A549 (cell line): ENCODE measurements around the gene NFE2. TPM values are rescaled to one million over a fixed set of nuclear protein-coding genes. Genes with fewer than 3 reads are reported as not detected.
A peak's percentile ranks its signal among the peaks of the same experiment; 100 is the strongest.

ENCODE experiments used
- ATAC-seq, 2 experiments: fragments of 200-7000 bp in 1 of 2; fragments of >200 bp in 1 of 2; cut with Nextera tagmentation in 1 of 2; cut with Tn5 transposase in 1 of 2; 3 replicates each; pipeline versions ENCODE4 v1.8.0 to v1.9.1; 2018 to 2020; ENCODE audit warnings: mild to moderate bottlenecking in 1 of 2, moderate library complexity in 1 of 2
- CTCF ChIA-PET: fragments of 300-600 bp; sonication (Branson Sonifier 250); formaldehyde crosslinking; extraction: SDS; loops from one replicate; lab custom pipeline; 2021; ENCODE audit warnings: antibody characterized with exemption, inconsistent platforms; lab: Yijun Ruan, JAX
- POLR2A ChIA-PET: fragments of 350-600 bp; formaldehyde crosslinking; extraction: SDS; loops from one replicate; lab custom pipeline; 2021; ENCODE audit warnings: antibody characterized with exemption, inconsistent platforms; lab: Yijun Ruan, JAX
- DNase-seq, 2 experiments: peaks; one replicate each; pipeline versions ENCODE4 v3.0.0 to v3.0.0-alpha.2; 2011 to 2016; ENCODE audit warnings: low read depth in 1 of 2, low spot score in 1 of 2
- FAIRE-seq: peaks from 2 replicates; lab custom pipeline; 2011; peaks lifted over from hg19 to GRCh38; lab: Jason Lieb, UNC
- H3K27ac ChIP-seq, 2 experiments: fragments of >200 bp; sonication (Bioruptor Twin); formaldehyde crosslinking; 3 replicates each; pipeline ENCODE4 v1.5.1; 2016 to 2017
- H3K4me1 ChIP-seq: fragments of >200 bp; sonication (Bioruptor Twin); formaldehyde crosslinking; 3 replicates; pipeline ENCODE4 v1.6.1; 2016
- H3K4me2 ChIP-seq: fragments of >200 bp; sonication (Bioruptor Twin); formaldehyde crosslinking; 3 replicates; pipeline ENCODE4 v1.6.1; 2016
- H3K4me3 ChIP-seq: fragments of >200 bp; sonication (Bioruptor Twin); formaldehyde crosslinking; 3 replicates; pipeline ENCODE4 v1.5.1; 2016
- H3K9me3 ChIP-seq: fragments of >200 bp; sonication (Bioruptor Twin); formaldehyde crosslinking; 3 replicates; pipeline ENCODE4 v1.6.1; 2016
- ATOH8 ChIP-seq: fragments of 250-450 bp; sonication (Bioruptor Pico); IDR thresholded peaks from 2 replicates; pipeline ENCODE4 v1.5.0; 2020; ENCODE audit warnings: low read depth, mild to moderate bottlenecking, moderate library complexity
- CEBPB ChIP-seq, 2 experiments: fragments of >200 bp in 1 of 2; sonication (Bioruptor Twin) in 1 of 2; formaldehyde crosslinking in 1 of 2; IDR thresholded peaks; 2 replicates each; pipeline ENCODE4 v1.6.1; 2012 to 2016
- CHD4 ChIP-seq: fragments of 200-600 bp; sonication (generic); IDR thresholded peaks from 2 replicates; pipeline ENCODE4 v1.6.1; 2016; ENCODE audit warnings: antibody characterized with exemption, mild to moderate bottlenecking, borderline replicate concordance
- E2F6 ChIP-seq: IDR thresholded peaks from 2 replicates; pipeline ENCODE4 v1.6.1; 2012; ENCODE audit warnings: low read depth, borderline replicate concordance
- EHF ChIP-seq: fragments of 250-450 bp; sonication (Bioruptor Pico); IDR thresholded peaks from 2 replicates; pipeline ENCODE4 v1.5.0; 2020; ENCODE audit warnings: mild to moderate bottlenecking
- ESRRA ChIP-seq: fragments of 150-350 bp; IDR thresholded peaks from 2 replicates; pipeline ENCODE4 v1.6.1; 2014; ENCODE audit warnings: mild to moderate bottlenecking, low read length, borderline replicate concordance
- FOSB ChIP-seq: fragments of 250-450 bp; sonication (Bioruptor Pico); IDR thresholded peaks from 2 replicates; pipeline ENCODE4 v1.5.0; 2020; ENCODE audit warnings: mild to moderate bottlenecking, moderate library complexity
- FOXS1 ChIP-seq: fragments of 250-450 bp; sonication (Bioruptor Pico); IDR thresholded peaks from 2 replicates; pipeline ENCODE4 v1.5.0; 2020; ENCODE audit warnings: mild to moderate bottlenecking, moderate library complexity
- HOXA7 ChIP-seq: fragments of 250-450 bp; sonication (Bioruptor Pico); IDR thresholded peaks from 2 replicates; pipeline ENCODE4 v1.5.0; 2020; ENCODE audit warnings: mild to moderate bottlenecking, moderate library complexity
- HOXB13 ChIP-seq: fragments of 250-450 bp; sonication (Bioruptor Pico); IDR thresholded peaks from 2 replicates; pipeline ENCODE4 v1.5.0; 2020; ENCODE audit warnings: low read depth, mild to moderate bottlenecking, moderate library complexity
- MAFK ChIP-seq: fragments of 450-650 bp; IDR thresholded peaks from 2 replicates; pipeline ENCODE4 v1.6.1; 2014; ENCODE audit not compliant: partially characterized antibody
- MYC ChIP-seq: IDR thresholded peaks from 2 replicates; pipeline ENCODE4 v1.6.1; 2012; ENCODE audit warnings: mild to moderate bottlenecking, inconsistent platforms, low read length, improper control_type of control experiment, borderline replicate concordance
- NFE2L2 ChIP-seq: fragments of 150-350 bp; conservative IDR thresholded peaks from 2 replicates; pipeline ENCODE4 v1.6.1; 2014; ENCODE audit warnings: low read length
- NR3C1 ChIP-seq: fragments of >200 bp; sonication (Bioruptor Twin); formaldehyde crosslinking; IDR thresholded peaks from 3 replicates; pipeline ENCODE4 v1.6.1; 2017
- RCOR1 ChIP-seq: fragments of 150-350 bp; IDR thresholded peaks from 2 replicates; pipeline ENCODE4 v1.6.1; 2014; ENCODE audit warnings: antibody characterized with exemption, low read length, low read depth
- RNF2 ChIP-seq: fragments of 200-600 bp; sonication (generic); IDR thresholded peaks from 2 replicates; pipeline ENCODE4 v1.6.1; 2016; ENCODE audit warnings: low read depth, mild to moderate bottlenecking, antibody characterized with exemption, moderate library complexity, borderline replicate concordance
- TP53 ChIP-seq: fragments of 250-450 bp; sonication (Bioruptor Pico); IDR thresholded peaks from 2 replicates; pipeline ENCODE4 v1.5.0; 2021; ENCODE audit warnings: mild to moderate bottlenecking, moderate library complexity
- ZFP36 ChIP-seq: fragments of 450-650 bp; IDR thresholded peaks from 2 replicates; pipeline ENCODE4 v1.6.1; 2014; ENCODE audit warnings: borderline replicate concordance; ENCODE audit not compliant: partially characterized antibody
- WGBS: methylation state at CpG from one replicate; pipeline ENCODE4 v1.1.6; 2017; ENCODE audit errors: missing lambda C conversion rate; 5-methylcytosine and 5-hydroxymethylcytosine counted together
- polyA plus RNA-seq, 4 experiments: library from polyadenylated mRNA; depleted of rRNA in 3 of 4; stranded (reverse); fragments of >200 nt; fragmentation: RNase III in 1 of 4; extraction: RNeasy Plus Mini Kit Qiagen cat#74134 plus additional on column Dnase treatment in 1 of 4; gene quantifications; 2 replicates in 3 of 4; 3 replicates in 1 of 4; pipeline ENCODE4 v1.2.3, GENCODE V29; 2011 to 2017

Gene NFE2
- polyA plus RNA-seq, 2 of the 4 experiments (the other 2 are of a cell fraction): 0.30 to 0.52 TPM

- Histone ChIP-seq H3K4me1 (peaks cover 51% of the 10 kb centered on the region), H3K9me3 (no peaks in the 10 kb centered on the region), H3K4me2 (peak overlapping the region; percentile 19), H3K4me3 (no peak overlapping the region), H3K27ac (peak overlapping the region in 1 of 2 experiments; percentile 4; a peak in 1 of 6 replicates)
- ChIA-PET POLR2A (interaction anchor here (0.8 kb wide), 1 partner anchor 19 kb away, joined by 6 read pairs; no protein-coding TSS in a partner anchor), CTCF (interaction anchor here (0.6 to 2.4 kb wide), 7 partner anchors 11 to 82 kb away, joined by 3 to 7 read pairs (median 3); no protein-coding TSS in a partner anchor)
- TF ChIP-seq MAFK: no peak
- no peak for TF ChIP-seq RCOR1
- no peak for TF ChIP-seq ATOH8
- no peak for TF ChIP-seq HOXA7
- ATAC-seq (no peak), FAIRE-seq (no peak), DNase-seq (no peak)
- WGBS: 97% methylated on average over 3 of the region's 3 CpGs
Measured at GRCh38 chr12:54330442-54330841, 29.6 kb upstream of the NFE2 start.

- ChIA-PET POLR2A (no interaction called here), CTCF (interaction anchor here (0.9 to 10.2 kb wide), 10 partner anchors 5 to 109 kb away, joined by 3 to 100 read pairs (median 4); no protein-coding TSS in a partner anchor)
- ATAC-seq (no peak), FAIRE-seq (no peak)
- Histone ChIP-seq H3K4me1 (peaks cover 49% of the 10 kb centered on the region), H3K4me3 (no peak overlapping the region), H3K4me2 (peak overlapping the region; percentile 19; the same call in 1 of the 3 replicates), H3K27ac (0 out of 6 replicates have a peak overlapping the region, but pooled peaks of 1 of the 2 experiments have one; percentile 22)
- WGBS: 84% methylated on average over 5 of the region's 5 CpGs
- no peak for TF ChIP-seq FOSB (CRISPR knock-in tag)
- TF ChIP-seq HOXB13 (CRISPR knock-in tag): no peak
- TF ChIP-seq RCOR1: no peak
- TF ChIP-seq E2F6: no peak
- no peak for TF ChIP-seq ZFP36
- TF ChIP-seq CEBPB (IDR thresholded peaks at IDR 0.05): no peak
- no peak for TF ChIP-seq RNF2
- TF ChIP-seq FOXS1 (CRISPR knock-in tag): no peak
- TF ChIP-seq ATOH8: no peak
- no peak for TF ChIP-seq TP53
- TF ChIP-seq, all 56 proteins: peak for 0
- H3K9me3 ChIP-seq: no peaks in the 10 kb centered on the region
- no peak for DNase-seq
Measured at GRCh38 chr12:54329759-54330158, 28.9 kb upstream of the NFE2 start.

- TF ChIP-seq CEBPB (IDR thresholded peaks at IDR 0.05) (no peak), MYC (no peak), NR3C1 (no peak), CHD4 (no peak), EHF (CRISPR knock-in tag) (no peak), ESRRA (no peak), NFE2L2 (no peak)
- FAIRE-seq: no peak
- WGBS: 94% methylated on average over 6 of the region's 6 CpGs
- peaks cover 53% of the 10 kb centered on the region for H3K4me1 ChIP-seq
- DNase-seq: no peak
- no peak for ATAC-seq
- ChIA-PET POLR2A (interaction anchor here (1.0 kb wide), 1 partner anchor 49 kb away, joined by 3 read pairs; the partner anchor contains the start of genes CBX5 and HNRNPA1), CTCF (interaction anchor here (0.6 to 10.2 kb wide), 8 partner anchors 6 to 1382 kb away, joined by 3 to 100 read pairs (median 6); no protein-coding TSS in a partner anchor)
- H3K9me3 ChIP-seq: no peaks in the 10 kb centered on the region
- peak overlapping the region in 1 of 2 experiments; percentile 53; a peak in 2 of 6 replicates for H3K27ac ChIP-seq
- H3K4me3 ChIP-seq: no peak overlapping the region
- H3K4me2 ChIP-seq: peak overlapping the region; percentile 16
Measured at GRCh38 chr12:54328595-54329337, 28.0 kb upstream of the NFE2 start.
